HEK293 (cell line): ENCODE measurements around the gene BCAP31.

Experiments
- BCL6B ChIP-seq: fragments of 450-650 bp; formaldehyde crosslinking; IDR thresholded peaks from 2 replicates; pipeline ENCODE4 v1.5.1; 2017; ENCODE audit warnings: missing biosample characterization, missing genetic modification characterization
- CTCF ChIP-seq: fragments of 450-650 bp; formaldehyde crosslinking; IDR thresholded peaks from 2 replicates; pipeline ENCODE4 v1.5.1; 2016; ENCODE audit warnings: missing biosample characterization, missing genetic modification characterization
- HOXA7 ChIP-seq: sonication (generic); formaldehyde crosslinking; IDR thresholded peaks from 2 replicates; pipeline ENCODE4 v1.8.1; 2022; ENCODE audit warnings: missing genetic modification reagents, borderline replicate concordance
- ZBTB1 ChIP-seq: fragments of 450-650 bp; formaldehyde crosslinking; IDR thresholded peaks from 2 replicates; pipeline ENCODE4 v1.5.1; 2016; ENCODE audit warnings: missing biosample characterization, missing genetic modification characterization
- ZNF114 ChIP-seq: fragments of 450-650 bp; formaldehyde crosslinking; IDR thresholded peaks from 2 replicates; pipeline ENCODE4 v1.5.0; 2017; ENCODE audit warnings: missing biosample characterization, missing genetic modification characterization
- ZNF214 ChIP-seq: fragments of 450-650 bp; formaldehyde crosslinking; IDR thresholded peaks from 2 replicates; pipeline ENCODE4 v1.5.1; 2017; ENCODE audit warnings: missing biosample characterization, mild to moderate bottlenecking, missing genetic modification characterization, borderline replicate concordance
- ZNF274 ChIP-seq, 2 experiments: fragments of 200-500 bp in 1 of 2; fragments of 450-650 bp in 1 of 2; sonication (Bioruptor generic) in 1 of 2; formaldehyde crosslinking in 1 of 2; IDR thresholded peaks; 2 replicates each; pipeline versions ENCODE4 v1.5.1 to v1.6.1; 2014 to 2016; ENCODE audit warnings: borderline replicate concordance in 1 of 2, inconsistent platforms in 1 of 2, low read length in 1 of 2, missing biosample characterization in 1 of 2, missing genetic modification characterization in 1 of 2
- ZNF366 ChIP-seq: fragments of 450-650 bp; formaldehyde crosslinking; conservative IDR thresholded peaks from 2 replicates; pipeline ENCODE4 v1.5.1; 2016; ENCODE audit warnings: missing biosample characterization, missing genetic modification characterization
- ZNF777 ChIP-seq: fragments of 450-650 bp; formaldehyde crosslinking; IDR thresholded peaks from 2 replicates; pipeline ENCODE4 v1.5.1; 2017; ENCODE audit warnings: missing biosample characterization, missing genetic modification characterization, borderline replicate concordance
- TF ChIP-seq, protein P1 (sequence below): fragments of 450-650 bp; formaldehyde crosslinking; IDR thresholded peaks from 2 replicates; pipeline ENCODE4 v1.5.1; 2016; ENCODE audit warnings: missing biosample characterization, missing genetic modification characterization, low read depth
- TF ChIP-seq, protein P2 (sequence below): IDR thresholded peaks from 2 replicates; pipeline ENCODE4 v1.6.1; 2011; ENCODE audit warnings: mild to moderate bottlenecking, low read depth, low read length, borderline replicate concordance
- TF ChIP-seq, protein P3 (sequence below): fragments of 450-650 bp; formaldehyde crosslinking; IDR thresholded peaks from 2 replicates; pipeline ENCODE4 v1.5.1; 2016; ENCODE audit warnings: missing biosample characterization, missing genetic modification characterization, borderline replicate concordance

GRCh38 chrX:153769158-153769864 is 45.1 kb upstream of the BCAP31 start:
- TF ChIP-seq ZNF114 (tag by site-specific recombination), result no peak
- TF ChIP-seq ZNF777 (tag by site-specific recombination), result no peak
- no peak for TF ChIP-seq CTCF (tag by site-specific recombination)
- no peak for TF ChIP-seq ZNF274 (IDR thresholded peaks at IDR 0.05; ENCODE audit: low read length)
- no peak for TF ChIP-seq ZNF274 (tag by site-specific recombination; IDR thresholded peaks at IDR 0.05; ENCODE audit: borderline replicate concordance)
- TF ChIP-seq BCL6B (tag by site-specific recombination), result no peak
- TF ChIP-seq, protein P1, sequence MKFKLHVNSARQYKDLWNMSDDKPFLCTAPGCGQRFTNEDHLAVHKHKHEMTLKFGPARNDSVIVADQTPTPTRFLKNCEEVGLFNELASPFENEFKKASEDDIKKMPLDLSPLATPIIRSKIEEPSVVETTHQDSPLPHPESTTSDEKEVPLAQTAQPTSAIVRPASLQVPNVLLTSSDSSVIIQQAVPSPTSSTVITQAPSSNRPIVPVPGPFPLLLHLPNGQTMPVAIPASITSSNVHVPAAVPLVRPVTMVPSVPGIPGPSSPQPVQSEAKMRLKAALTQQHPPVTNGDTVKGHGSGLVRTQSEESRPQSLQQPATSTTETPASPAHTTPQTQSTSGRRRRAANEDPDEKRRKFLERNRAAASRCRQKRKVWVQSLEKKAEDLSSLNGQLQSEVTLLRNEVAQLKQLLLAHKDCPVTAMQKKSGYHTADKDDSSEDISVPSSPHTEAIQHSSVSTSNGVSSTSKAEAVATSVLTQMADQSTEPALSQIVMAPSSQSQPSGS (tag by site-specific recombination), result no peak
- no peak for TF ChIP-seq ZNF366 (tag by site-specific recombination)
- TF ChIP-seq, protein P2, sequence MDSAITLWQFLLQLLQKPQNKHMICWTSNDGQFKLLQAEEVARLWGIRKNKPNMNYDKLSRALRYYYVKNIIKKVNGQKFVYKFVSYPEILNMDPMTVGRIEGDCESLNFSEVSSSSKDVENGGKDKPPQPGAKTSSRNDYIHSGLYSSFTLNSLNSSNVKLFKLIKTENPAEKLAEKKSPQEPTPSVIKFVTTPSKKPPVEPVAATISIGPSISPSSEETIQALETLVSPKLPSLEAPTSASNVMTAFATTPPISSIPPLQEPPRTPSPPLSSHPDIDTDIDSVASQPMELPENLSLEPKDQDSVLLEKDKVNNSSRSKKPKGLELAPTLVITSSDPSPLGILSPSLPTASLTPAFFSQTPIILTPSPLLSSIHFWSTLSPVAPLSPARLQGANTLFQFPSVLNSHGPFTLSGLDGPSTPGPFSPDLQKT, result no peak
- TF ChIP-seq ZNF214 (tag by site-specific recombination), result no peak
- TF ChIP-seq, protein P3, sequence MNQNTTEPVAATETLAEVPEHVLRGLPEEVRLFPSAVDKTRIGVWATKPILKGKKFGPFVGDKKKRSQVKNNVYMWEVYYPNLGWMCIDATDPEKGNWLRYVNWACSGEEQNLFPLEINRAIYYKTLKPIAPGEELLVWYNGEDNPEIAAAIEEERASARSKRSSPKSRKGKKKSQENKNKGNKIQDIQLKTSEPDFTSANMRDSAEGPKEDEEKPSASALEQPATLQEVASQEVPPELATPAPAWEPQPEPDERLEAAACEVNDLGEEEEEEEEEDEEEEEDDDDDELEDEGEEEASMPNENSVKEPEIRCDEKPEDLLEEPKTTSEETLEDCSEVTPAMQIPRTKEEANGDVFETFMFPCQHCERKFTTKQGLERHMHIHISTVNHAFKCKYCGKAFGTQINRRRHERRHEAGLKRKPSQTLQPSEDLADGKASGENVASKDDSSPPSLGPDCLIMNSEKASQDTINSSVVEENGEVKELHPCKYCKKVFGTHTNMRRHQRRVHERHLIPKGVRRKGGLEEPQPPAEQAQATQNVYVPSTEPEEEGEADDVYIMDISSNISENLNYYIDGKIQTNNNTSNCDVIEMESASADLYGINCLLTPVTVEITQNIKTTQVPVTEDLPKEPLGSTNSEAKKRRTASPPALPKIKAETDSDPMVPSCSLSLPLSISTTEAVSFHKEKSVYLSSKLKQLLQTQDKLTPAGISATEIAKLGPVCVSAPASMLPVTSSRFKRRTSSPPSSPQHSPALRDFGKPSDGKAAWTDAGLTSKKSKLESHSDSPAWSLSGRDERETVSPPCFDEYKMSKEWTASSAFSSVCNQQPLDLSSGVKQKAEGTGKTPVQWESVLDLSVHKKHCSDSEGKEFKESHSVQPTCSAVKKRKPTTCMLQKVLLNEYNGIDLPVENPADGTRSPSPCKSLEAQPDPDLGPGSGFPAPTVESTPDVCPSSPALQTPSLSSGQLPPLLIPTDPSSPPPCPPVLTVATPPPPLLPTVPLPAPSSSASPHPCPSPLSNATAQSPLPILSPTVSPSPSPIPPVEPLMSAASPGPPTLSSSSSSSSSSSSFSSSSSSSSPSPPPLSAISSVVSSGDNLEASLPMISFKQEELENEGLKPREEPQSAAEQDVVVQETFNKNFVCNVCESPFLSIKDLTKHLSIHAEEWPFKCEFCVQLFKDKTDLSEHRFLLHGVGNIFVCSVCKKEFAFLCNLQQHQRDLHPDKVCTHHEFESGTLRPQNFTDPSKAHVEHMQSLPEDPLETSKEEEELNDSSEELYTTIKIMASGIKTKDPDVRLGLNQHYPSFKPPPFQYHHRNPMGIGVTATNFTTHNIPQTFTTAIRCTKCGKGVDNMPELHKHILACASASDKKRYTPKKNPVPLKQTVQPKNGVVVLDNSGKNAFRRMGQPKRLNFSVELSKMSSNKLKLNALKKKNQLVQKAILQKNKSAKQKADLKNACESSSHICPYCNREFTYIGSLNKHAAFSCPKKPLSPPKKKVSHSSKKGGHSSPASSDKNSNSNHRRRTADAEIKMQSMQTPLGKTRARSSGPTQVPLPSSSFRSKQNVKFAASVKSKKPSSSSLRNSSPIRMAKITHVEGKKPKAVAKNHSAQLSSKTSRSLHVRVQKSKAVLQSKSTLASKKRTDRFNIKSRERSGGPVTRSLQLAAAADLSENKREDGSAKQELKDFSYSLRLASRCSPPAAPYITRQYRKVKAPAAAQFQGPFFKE (tag by site-specific recombination), result no peak
- TF ChIP-seq ZBTB1 (tag by site-specific recombination), result no peak
- TF ChIP-seq HOXA7 (CRISPR knock-in tag), result no peak
